ENCODE data around the gene PHB1. TPM values are rescaled to one million over a fixed set of nuclear protein-coding genes. Genes with fewer than 3 reads are reported as not detected.

Gene PHB1
- total RNA-seq, 2 donors from 2014 or later, result 122 to 332 TPM

Other genes with a start within 250 kb of the PHB1 start
- 10 to 100 TPM; 23.1 to 27.0 TPM for gene GNGT2, start 204.3 kb downstream of the PHB1 start, total RNA-seq
- 10 to 100 TPM; 23.5 to 36.1 TPM for gene ABI3, start 204.2 kb downstream of the PHB1 start, total RNA-seq
- gene PHOSPHO1, start 184.1 kb downstream of the PHB1 start, total RNA-seq, result not detected
- 10 to 100 TPM; 10.7 to 13.1 TPM for gene ZNF652, start 52.6 kb downstream of the PHB1 start, total RNA-seq
- gene NGFR, start 80.4 kb upstream of the PHB1 start, total RNA-seq, result under 1 TPM; 0.11 to 0.50 TPM
- not detected for gene NXPH3, start 161.0 kb upstream of the PHB1 start, total RNA-seq